ELF-1 (cell line): ENCODE data around the gene MAMDC4.
"Not testable (repeated sequence)": the region's sequence is repeated elsewhere in the genome, so short reads cannot be mapped to it uniquely, and the experiment has no call there.

Experiments
- DNase-seq: peaks from one replicate; pipeline ENCODE4 v3.0.0-alpha.2; 2016; ENCODE audit warnings: low read depth, low spot score

MAMDC4 gene

GRCh38 chr9:136851941-136852663 lies at the start of gene MAMDC4:
Gene MAMDC4, plus strand, starts transcription at chr9:136852346. Its CDS starts 71 bp downstream, at chr9:136852417.
- DNase-seq = no peak

DNA sequence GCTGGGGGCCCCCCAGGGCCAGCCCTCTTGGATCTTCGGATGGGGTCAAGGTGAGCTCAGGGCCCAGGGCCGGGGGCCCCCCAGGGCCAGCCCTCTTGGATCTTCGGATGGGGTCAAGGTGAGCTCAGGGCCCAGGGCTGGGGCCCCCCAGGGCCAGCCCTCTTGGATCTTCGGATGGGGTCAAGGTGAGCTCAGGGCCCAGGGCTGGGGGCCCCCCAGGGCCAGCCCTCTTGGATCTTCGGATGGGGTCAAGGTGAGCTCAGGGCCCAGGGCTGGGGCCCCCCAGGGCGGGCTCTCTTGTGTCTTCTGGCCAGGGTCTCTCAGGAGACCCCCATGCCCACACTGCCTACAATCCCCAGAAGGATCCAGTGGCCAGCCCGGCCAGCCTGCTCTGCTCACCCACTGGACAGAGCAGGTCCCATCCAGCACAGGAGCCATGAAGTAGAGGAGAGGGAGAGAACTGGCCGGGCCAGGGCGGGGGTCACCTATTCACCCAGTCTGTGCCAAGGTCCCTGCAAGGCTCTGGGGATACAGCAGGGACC lies 49.1 kb upstream of the MAMDC4 start:
- DNase-seq = not testable (repeated sequence)

- no peak for DNase-seq
These were observed 48.3 kb upstream of the MAMDC4 start for GRCh38 chr9:136803551-136804508.

GRCh38 chr9:136804509-136805206 lies 47.5 kb upstream of the MAMDC4 start:
- DNase-seq = no peak

DNA sequence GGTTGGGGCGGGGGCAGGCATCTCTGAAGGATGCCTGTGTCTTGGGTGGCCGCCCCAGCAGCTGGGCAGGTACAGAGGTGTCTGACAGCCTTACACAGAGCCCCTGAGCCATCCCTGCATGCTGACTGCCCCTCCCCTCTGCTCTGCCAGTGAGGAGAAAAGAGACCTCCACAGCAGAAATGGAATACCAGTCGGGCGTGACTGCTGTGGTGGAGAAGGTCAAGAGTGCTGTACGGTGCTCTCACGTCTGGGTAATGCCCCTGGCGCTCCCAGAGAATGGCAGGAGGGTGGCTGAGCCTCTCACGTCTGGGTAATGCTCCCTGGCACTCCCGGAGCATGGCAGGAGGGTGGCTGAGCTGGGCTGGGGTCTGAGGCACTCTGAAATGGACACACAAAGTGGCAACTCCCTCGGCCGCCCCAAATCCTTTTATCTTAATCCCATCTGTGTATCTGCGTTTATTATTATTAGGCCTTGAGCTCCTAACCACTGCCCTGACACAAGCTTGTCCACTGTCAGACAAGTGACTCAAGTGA lies 46.9 kb upstream of the MAMDC4 start:
- no peak for DNase-seq

DNA sequence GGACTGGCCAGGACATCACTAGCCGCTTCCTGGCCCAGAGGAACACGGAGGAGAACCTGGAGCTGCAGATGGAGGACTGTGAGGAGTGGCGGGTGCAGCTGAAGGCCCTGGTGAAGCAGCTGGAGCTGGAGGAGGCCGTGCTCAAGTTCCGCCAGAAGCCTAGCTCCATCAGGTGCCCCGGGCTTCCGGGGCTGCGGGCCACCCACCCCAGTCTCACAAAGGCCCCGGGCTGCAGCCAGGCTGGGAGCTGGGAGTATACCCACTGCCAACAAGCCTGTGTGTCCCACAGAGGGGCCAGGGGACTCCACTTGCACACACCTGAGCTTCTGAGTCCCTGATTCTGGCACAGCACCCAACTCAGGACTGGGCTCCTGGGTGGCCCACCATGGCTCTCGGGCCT lies 46.1 kb upstream of the MAMDC4 start:
- DNase-seq = no peak

- no peak for DNase-seq
These were observed 45.4 kb upstream of the MAMDC4 start for GRCh38 chr9:136806631-136807201.

DNA sequence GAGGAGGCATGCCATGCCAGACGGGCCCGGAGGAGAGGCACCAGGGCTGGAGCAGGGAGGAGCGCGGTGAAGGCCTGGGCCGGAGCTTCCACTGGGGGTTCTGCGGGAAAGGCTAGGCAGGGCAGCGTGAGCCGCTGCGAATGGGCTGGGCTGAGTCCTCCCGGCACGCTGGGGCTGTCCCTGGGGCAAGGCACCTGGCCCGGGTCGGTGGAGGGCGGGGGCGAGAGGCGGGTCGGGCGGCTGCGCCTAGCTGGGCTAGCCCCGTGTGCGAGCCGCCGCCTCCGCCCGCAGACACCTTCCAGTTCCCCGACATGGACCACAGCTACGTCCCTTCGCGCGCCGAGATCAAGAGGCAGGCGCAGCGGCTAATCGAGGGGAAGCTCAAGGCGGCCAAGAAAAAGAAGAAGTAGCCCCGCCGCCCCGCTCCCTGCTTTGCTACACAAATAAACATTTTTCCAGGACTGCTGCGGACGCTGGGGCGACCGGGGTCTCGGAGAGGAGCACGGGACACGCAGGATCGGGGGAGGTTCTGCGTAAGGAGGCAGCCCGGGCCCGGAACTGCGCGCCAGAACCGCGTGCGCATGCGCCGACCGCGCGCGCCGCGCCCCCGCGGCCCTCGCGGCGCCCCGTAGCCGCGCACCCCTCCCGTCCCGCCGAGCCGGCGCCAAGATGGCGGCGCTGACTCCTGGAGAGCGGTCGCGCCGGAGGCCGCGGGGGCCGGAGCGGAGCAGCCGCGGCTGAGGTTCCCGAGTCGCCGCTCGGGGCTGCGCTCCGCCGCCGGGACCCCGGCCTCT lies 44.7 kb upstream of the MAMDC4 start, which contains the start of gene RABL6:
RABL6 (plus strand) TSS at position 668 of the 794 bp plus-strand sequence. CDS start 249 bp downstream, outside the sequence.
- DNase-seq = peak; percentile 84

DNA sequence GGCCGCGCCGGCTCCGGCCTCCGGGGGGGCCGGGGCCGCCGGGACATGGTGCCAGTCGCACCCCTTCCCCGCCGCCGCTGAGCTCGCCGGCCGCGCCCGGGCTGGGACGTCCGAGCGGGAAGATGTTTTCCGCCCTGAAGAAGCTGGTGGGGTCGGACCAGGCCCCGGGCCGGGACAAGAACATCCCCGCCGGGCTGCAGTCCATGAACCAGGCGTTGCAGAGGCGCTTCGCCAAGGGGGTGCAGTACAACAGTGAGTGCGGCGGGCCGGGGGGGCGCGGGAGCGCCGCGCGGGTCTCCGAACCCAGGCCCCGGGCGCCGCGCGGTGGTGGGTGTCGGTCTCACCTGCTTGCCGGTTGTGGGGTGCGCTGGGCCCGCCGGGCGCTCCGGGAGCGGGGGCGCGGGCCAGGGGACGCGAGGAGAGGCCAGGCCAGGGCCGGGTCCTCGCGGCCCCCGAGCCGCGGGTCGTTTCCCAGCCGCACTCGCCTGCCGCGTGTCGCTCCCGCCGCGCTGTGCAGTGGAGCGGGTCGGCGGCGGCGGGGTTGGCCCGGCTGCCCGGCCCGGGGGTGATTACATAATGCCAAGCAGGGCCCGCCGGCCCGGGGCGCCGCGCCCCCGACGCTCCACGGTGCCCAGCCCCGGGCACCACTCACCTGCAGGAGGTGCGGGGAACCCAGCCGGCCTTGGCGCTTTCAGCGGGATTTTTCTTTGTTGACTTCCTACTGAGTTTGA lies 43.9 kb upstream of the MAMDC4 start:
- DNase-seq = peak; percentile 40

GRCh38 chr9:136808806-136809158 lies 43.4 kb upstream of the MAMDC4 start:
- DNase-seq = no peak

- DNase-seq = no peak
These were observed 37.3 kb upstream of the MAMDC4 start for GRCh38 chr9:136814725-136815421.

GRCh38 chr9:136815422-136815782 lies 36.7 kb upstream of the MAMDC4 start:
- no peak for DNase-seq

GRCh38 chr9:136820971-136821825 lies 30.9 kb upstream of the MAMDC4 start:
- peak; percentile 76 for DNase-seq

- DNase-seq = peak; percentile 36
These were observed 30.2 kb upstream of the MAMDC4 start for GRCh38 chr9:136821826-136822544.

DNA sequence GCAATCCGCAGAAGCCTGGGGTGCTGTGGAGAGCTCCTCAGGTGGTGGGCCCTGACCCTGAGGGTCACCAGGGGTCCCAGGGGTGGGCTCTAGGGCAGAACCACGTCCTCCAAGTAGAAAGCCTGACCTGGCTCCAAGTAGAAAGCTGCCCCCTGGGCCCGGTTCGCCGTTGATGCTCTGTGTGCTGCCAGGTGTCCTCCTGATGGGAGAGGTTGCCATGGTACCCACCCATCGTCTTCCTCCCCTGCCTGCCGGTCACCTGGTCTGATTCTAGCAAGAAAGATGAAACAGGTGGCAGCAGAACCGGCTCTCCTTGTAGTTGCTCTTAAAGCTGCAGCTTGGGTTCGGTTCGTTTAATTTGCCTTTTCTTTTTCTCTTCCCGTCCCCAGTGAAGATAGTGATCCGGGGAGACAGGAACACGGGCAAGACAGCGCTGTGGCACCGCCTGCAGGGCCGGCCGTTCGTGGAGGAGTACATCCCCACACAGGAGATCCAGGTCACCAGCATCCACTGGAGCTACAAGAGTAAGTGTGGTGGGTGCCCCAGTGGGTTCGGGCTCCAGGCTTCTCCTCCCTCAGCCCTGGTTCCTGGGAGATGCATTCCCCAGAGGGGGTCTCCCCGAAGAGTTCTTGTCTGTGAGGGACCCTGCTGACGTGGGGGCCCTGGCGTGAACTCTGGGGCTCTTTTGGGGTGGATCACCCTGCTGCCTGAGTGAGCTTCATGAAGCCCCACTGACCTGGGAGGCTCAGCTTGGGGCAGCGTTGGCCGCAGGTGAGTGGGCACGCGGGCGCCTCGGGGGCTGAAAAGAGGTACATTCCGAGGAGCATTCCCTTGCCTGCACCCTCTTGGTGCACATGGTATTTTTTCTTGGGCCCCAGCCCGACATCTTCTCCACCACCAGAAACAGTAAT lies 28.8 kb upstream of the MAMDC4 start:
- DNase-seq = no peak

DNA sequence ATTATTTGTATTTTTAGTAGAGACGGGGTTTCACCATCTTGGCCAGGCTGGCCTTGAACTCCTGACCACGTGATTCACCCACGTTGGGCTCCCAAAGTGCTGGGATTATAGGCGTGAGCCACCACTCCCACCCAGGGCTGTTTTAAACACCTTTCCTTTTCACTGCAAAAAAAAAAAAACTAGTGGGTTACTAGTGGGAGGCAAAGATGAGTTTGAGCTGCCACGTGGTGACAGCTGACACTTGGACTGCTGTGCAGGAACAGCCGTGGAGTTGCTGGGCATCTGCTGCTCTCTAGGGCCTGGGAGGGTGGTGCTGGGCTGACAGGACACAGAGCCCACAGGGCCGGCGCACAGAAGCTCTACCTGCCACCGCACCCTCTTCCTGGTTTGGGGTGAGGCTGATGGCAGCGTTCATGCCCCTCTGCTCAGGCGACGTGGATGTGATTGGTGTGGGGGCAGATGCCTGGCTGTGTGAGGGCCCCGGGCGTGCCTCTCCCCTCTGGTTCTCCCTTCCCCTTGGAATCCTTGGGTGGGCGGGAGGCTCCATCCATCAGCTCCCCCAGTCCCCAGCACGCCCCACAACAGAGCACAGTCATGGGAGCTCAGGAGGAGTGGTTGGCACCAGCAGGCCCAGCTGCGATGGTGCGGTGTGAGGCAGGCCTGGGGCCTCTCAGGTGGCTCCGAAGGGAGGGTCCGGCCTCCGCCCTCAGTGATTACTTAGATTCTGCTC lies 27.5 kb upstream of the MAMDC4 start:
- no peak for DNase-seq
